Stimulated activated CD8-positive, alpha-beta memory T cell treated with anti-CD3 and anti-CD28 coated beads, Interleukin-15, amount 100 ng/mL, for 1 hour (primary cell): ENCODE measurements around the gene PKP1.
"Not testable (repeated sequence)": the region's sequence is repeated elsewhere in the genome, so short reads cannot be mapped to it uniquely, and the experiment has no call there.

Experiments
- DNase-seq: peaks from one replicate; pipeline ENCODE4 v3.0.0-alpha.2; 2020; ENCODE audit warnings: low read depth

The PKP1 gene, protein sequence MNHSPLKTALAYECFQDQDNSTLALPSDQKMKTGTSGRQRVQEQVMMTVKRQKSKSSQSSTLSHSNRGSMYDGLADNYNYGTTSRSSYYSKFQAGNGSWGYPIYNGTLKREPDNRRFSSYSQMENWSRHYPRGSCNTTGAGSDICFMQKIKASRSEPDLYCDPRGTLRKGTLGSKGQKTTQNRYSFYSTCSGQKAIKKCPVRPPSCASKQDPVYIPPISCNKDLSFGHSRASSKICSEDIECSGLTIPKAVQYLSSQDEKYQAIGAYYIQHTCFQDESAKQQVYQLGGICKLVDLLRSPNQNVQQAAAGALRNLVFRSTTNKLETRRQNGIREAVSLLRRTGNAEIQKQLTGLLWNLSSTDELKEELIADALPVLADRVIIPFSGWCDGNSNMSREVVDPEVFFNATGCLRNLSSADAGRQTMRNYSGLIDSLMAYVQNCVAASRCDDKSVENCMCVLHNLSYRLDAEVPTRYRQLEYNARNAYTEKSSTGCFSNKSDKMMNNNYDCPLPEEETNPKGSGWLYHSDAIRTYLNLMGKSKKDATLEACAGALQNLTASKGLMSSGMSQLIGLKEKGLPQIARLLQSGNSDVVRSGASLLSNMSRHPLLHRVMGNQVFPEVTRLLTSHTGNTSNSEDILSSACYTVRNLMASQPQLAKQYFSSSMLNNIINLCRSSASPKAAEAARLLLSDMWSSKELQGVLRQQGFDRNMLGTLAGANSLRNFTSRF

DNA sequence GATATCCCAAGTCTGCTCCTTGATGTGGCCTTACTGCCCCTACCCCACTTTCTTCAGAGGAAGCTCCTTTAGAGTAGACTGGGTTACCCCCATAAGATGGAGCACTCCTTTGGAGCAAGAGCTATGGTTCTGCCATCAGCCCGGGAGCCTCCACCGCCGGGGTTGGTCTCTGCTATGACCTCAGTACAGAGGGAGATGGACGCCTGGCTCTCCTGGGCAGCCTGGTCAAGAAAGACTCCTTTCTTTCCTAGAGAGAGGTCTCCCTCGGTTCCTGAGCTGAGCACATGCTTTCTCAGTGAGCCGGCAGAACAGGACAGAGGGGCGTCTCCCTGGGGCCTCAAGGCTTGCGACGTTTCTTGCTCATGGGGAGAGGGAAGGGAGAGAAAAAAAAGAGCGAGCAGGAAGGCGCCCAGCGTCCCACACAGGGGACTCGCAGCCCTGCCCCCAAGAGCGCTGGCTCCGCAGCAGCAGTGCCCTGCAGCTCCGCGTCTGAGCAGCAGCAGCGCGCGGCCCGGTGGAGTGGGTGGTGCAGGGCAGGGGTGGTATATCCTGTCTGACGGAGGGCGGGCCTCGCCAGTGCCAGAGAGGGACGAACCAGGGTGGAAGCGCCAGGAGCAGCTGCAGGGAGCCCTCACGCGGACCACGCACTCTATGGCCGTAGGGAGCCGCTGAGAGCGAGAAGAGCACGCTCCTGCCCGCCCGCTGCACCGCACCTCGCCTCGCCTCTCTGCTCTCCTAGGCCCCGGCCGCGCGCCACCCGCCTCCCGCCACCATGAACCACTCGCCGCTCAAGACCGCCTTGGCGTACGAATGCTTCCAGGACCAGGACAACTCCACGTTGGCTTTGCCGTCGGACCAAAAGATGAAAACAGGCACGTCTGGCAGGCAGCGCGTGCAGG lies at the start of gene PKP1:
Gene PKP1, plus strand, starts transcription at position 576 of the 899 bp plus-strand sequence. Its CDS starts 197 bp downstream, at position 773.
- DNase-seq, result no peak

DNA sequence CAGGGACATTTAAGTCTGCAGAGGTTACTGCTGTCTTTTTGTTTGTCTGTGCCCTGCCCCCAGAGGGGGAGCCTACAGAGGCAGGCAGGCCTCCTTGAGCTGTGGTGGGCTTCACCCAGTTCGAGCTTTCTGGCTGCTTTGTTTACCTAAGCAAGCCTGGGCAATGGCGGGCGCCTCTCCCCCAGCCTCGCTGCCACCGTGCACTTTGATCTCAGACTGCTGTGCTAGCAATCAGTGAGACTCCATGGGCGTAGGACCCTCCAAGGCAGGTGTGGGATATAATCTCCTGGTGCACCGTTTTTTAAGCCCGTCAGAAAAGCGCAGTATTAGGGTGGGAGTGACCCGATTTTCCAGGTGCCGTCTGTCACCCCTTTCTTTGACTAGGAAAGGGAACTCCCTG lies 43.7 kb upstream of the PKP1 start:
- not testable (repeated sequence) for DNase-seq

DNA sequence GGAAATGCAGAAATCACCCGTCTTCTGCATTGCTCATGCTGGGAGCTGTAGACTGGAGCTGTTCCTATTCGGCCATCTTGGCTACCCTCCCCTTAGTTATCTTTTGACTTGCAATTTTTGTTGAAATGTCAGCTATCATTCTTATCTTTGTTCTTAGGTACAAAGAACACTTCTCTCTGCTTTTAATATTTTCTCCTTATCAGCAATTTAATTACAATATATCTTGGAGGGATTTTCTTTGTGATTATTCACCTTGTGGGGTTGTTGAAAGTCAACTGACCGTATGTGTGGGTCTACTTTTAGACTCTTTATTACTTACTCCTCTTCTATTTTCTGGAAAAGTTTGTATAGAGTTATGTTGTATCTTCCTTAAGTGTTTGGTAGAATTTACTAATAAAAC lies 43.1 kb upstream of the PKP1 start:
- no peak for DNase-seq

DNA sequence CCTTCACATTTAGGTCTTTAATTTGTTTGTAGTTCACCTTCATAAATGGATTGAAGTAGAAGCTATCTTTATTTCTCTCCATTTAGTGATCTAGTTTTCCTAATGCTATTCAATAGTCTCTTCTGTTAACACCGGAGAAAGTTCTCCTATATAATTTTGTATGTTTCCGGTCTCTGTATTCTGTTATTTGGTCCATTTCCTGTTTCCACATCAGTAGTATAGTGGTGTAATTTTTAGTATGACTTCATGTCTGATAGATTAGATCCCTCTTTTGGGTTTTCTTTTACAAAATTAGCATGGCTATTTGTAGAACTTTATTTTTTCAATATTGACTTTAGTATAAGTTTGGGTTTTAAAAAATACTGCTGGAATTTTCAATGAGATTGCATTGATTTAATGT lies 41.6 kb upstream of the PKP1 start:
- no peak for DNase-seq

DNA sequence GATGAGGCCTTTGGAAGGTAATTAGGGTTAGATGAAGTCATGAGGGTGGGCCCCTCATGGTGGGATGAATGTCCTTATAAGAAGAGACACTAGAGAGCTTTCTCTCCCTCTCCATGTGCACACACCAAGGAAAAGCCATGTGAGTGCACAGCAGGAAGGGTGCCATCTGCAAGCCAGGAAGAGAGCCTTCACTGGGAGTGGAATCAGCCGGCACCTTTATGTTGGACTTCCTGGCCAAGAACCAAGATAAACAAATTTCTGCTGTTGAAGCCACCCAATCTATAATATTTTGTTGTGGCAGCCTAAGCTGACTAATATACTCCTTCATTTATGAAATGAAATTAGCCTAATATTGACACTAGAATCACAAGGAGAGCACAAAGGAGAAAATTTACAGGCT lies 38.2 kb upstream of the PKP1 start:
- no peak for DNase-seq

DNA sequence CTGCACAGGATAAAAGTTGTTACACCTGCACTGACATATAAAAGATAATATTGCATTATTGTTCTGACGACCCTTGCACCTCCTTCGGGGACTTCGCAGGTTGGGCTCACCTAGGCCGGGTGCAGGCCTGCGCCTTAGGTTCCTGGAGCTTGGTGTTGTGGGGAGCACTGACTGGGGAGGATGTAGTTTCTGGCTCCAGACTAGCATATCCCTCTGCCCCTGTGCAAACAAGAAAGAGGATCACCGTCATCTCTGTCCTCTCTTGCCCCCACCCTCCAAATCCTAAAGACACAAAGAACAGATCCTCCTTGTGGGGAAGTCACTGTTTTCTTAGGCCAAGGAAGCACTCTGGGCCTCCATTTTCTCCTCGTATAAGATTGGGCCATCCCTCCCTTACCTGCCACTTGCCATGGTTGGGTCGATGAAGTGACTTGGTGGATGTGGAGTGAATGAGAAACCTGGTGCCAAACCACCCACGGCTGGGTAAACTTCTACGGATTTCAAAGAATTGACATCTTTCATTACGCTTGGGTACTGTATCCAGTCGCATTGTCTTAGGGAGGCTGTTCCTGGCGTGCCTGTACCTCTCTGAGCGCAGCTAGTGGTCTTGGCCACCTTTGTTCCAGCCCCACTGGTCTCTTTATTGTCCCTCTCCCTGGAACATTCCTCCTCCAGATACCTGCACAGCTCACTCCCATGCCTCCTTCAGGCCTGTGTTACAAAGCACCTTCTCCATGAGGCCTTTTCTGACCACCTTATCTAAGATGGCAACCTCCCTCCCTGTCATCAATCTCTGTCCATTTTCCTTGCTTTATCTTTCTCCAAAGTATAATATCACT lies 34.4 kb upstream of the PKP1 start:
- no peak for DNase-seq

DNA sequence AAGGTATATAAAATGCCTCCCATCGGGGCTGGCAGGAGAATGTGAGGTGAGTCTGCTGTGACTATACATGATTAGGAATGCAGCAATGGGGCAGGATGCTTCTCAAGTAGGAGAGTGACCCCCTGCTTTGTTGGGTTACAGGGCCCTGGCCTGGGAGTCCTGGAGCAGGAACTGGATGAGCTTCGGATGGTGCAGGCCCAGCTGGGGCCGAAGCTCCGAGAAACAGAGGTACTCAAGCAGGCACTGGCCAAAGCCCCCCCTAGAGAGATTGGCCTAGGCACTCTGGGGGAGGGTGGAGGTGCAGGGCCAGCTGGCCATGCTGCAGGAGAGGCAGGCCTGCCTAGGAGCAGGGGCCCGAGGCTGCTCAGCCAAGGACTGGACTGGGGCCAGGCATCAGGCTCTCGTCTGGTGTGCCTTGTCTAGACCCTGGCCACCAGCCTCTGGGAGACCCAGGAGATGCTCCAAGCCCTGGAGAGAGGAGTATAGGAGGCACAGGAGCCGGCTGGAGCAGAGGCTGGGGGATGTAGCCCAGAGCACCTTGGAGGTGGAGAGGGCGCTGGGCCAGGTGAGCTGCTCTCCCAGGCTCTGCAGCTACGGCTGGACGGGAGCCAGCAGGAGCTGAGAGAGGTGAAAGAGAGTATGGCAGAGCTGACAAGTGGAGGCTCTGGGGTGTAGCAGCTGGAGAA lies 32.8 kb upstream of the PKP1 start:
- no peak for DNase-seq

DNA sequence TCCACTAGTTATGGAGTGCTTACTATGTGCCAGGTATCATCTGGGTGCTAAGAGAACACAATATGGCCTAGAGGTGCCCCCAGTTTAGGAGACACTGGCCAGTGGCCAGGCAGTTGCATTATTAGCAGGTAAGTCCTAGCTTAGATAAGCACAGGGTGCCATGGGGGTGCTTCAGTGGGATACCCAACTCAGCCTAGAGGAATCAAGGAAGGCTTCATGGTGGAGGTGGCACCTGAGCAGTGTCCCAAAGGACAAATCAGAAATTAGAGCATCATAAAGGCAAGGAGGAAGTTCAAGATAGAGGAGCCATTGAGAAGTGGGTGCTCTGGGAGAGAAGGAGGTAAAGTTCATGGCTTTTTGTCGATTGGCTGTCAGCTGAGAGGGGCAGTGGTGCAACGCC lies 31.9 kb upstream of the PKP1 start:
- no peak for DNase-seq

DNA sequence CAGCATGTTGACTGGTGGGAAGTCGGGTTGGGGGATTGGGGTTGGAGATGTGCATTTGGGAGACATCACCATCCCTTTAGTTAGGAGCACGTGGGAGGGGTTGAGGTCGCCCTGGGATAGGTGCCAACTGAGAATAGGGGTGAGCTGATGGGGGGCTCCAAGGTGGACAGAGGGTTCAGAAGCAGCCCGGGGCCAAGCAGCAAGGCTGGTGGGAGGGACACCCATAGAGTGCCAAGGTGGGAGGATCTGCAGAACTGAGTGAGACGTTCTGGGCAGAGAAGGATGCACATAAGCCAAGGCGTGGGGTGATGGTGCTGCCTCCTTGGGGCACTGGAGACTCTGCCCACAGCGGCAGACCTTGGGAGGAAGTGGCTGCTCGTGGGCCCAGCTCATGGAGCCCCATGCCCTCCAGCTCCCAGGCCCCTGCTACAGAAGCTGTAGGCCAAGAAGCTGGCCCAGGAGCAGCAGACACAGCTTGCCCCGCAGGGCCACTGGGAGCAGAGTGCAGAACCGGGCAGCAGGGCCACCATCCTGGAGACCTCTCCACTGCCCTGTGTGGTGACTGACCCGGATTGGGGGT lies 31.4 kb upstream of the PKP1 start:
- no peak for DNase-seq

DNA sequence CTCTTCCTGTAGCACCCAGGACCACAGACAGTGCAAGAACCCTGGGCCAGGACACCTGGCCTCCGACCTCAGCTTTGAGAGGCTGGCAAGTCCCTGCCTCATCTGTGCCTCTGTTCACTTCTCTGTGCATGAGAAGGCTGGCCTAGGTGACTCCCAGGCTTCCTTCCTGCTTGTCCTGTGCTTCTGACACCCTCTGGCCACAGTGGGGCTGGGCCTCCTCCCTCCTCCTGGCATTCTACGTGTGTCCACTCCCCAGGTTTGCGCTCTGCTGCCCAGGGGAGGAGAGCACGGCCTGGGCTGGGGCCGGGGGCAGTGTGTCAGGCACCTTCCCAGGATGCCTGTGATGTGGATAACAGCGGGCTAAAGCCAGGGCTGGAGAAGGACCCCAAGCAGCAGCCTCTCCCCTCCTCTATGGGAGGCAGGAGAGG lies 30.3 kb upstream of the PKP1 start:
- no peak for DNase-seq

DNA sequence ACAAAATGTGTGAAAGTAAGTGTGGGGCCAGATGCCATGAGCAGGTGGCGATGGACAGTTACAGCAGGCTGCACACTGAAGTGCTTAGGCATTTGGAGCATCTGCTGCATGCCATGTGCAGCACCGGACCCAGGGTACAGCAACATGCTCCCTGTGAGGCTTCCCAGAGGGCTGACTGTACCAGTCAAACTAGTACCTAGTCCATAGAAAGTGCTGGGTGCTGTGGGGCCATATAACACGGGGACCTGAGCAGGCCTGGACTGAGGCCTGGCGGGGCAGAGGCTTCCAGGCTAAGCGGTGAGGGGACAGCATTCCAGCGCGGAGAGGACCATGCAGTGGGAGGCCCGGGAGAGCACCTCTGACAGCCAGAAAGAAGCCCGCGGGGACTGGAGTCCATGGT lies 29.9 kb upstream of the PKP1 start:
- no peak for DNase-seq

DNA sequence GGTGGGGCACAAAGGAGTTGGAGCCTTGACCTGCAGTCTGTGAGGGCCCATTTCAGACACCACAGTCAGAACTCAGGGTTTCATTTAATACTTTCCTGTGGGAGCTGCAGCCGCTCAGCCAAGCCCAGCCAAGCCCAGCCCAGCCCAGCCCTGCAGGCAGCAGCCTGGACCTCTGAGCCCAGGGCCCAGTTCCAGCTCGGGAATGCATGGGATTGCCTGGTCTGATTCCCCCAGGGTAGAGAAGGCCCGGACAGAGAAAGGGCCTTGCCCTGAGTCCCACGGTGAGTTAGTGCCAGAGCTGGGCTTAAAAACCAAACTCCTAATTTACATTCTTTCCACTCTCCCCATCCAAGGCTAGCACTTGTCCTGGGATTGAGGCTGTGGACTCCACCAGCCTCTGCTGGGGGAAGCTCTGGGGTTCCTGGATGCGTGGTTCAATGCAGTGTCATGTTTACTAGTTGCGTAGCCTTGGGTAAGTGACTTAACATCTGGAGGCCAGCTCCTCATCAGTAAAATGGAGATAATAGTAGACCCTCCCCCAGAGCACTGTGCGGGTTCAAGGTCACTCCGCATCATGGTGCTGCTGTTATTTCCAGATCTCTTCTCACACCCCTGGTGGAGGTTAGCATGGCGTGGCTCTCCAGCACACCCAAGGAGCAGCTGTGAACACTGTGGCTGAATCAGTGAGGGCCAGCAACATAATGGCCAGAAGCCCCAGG lies 29.2 kb upstream of the PKP1 start:
- no peak for DNase-seq

DNA sequence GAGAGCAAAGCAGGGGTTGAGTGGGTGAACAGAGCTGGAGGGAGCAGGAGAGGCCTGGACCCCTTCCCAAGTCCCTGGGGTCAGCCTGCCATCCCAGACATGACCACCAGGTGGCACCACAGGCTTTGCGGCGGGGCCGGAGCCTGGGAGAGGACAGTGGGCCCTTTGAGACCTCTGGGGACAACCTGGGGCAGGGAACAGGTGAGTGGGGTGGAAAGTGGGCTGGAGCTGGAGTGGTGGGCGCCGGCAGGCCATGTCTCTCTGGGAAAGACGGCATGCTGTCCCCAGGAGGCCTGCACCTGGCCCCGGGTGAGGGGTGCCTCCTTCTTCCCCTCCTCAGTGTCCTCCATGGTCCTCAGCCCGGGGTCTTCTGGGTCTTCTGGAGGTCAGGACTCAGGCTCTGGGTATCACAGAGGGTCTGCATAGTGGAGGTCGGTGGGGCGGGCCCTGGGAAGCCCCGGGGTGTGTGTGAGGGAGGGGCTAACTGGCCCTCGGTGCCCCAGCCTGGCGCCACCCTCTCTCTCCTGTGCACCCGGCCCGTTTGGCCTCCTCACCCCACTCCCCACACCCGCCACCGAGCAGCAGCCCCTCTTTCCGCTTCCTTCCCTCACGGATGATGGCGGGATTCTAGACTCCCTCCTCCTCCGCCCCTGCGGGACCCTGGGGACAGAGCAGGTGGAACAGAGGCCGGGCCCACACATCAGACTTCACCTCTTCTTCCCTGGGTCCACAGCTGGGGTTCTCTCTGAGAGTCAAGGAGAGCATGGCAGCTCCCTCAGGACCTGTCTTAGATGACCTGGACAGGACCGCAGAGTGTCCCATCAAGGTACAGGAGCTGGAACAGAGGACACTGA lies 28.5 kb upstream of the PKP1 start:
- peak; percentile 42 for DNase-seq

DNA sequence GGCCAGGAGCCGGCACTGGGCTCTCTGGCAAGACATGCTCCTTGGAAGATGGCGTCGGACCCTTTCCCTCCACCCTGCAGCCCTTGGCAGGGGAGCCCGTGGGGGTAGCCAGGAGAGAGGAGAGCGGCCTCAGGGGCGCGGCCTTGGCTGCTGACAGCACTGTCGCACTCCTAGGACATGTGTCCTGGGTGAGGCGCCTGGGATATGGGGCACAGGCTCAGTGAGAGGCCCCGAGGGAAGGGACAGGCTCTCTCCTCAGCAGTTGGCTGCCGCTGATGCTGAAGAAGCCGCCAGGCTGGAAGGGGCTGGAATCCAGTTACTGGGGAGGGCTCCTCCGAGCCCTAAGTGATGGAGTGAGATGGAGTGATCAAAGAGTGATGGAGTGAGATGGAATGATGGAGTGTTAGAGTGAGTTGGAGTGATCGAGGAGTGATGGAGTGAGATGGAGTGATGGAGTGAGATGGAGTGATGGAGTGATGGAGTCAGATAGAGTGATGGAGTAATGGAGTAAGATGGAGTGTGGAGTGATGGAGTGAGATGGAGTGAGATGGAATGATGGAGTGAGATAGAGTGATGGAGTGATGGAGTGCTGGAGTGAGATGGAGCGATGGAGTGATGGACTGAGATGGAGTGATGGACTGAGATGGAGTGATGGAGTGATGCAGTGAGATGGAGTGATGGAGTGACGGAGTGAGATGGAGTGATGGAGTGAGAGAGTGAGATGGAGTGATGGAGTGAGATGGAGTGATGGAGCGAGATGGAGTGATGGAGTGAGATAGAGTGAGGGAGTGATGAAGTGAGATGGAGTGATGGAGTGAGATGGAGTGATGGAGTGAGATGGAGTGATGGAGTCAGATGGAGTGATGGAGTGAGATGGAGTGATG lies 27.6 kb upstream of the PKP1 start:
- no peak for DNase-seq

DNA sequence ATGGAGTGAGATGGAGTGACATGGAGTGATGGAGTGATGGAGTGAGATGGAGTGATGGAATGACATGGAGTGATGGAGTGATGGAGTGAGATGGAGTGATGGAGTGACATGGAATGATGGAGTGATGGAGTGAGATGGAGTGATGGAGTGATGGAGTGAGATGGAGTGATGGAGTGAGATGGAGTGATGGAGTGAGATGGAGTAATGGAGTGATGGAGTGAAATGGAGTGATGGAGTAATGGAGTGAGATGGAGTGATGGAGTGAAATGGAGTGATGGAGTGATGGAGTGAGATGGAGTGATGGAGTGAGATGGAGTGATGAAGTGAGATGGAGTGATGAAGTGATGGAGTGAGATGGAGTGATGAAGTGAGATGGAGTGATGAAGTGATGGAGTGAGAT lies 25.2 kb upstream of the PKP1 start:
- not testable (repeated sequence) for DNase-seq

DNA sequence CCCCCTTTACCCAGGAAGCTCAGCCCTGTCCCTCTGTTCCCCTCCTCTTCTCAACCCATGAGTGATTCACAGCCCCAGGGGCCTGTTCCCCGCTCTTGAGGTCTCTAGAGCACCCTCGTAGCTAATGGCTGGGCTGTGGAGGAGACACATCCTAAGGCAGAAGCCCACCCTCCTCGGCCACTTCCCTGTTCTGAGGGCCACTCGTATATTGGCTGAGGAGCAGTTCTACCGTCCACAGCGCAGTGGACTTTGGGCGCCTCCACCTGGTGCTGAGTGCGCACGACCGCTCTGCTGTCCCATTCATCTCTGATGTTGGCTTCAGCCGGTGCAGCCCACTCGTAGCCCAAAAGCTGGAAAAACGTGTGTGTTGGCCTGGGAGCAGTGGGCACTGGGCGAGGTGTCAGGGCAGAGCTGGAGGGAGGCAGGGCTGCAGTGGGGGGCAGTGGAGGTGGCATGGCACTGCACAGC lies 24.5 kb upstream of the PKP1 start:
- DNase-seq, result no peak

DNA sequence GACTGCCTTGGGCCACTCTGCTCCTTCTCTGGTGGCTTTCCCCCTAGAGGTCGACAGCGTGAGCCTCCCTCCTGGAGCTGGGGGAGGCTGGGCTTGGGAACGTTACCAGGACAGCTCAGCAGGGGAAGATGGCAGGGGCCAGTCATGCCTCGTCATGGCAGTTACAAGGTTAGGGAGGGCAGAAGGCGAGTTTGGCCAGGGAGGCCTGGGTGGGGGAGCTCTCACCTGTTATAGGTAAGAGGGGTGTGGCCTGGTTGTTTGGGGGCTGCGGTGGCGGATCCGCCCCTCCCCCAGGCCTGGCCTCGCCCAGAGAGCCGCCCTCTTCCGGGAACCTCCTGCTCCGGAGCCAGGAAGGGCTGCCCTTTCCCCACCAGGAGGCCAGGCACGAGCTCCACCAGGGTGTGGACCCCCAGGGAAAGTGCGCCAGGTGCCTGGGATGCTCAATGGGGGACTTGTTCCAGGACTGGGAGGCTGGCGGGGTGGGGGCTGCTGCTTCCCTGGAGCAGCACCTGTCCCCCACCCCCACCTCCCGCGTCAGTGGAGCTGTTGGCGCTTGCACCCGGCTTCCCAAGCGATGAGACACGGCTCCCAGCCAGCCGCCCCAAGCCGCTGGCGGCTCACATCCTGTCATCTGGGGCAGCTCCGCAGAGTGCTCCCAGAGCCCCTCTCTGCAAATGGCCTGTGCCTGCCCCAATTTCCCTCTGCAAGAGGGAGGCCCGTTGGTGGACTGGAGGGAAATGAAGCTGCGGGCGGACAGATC lies 23.6 kb upstream of the PKP1 start:
- DNase-seq, result no peak
